Activated CD8-positive, alpha-beta memory T cell treated with anti-CD3 and anti-CD28 coated beads, Interleukin-2, amount 50 U/mL, for 48 hours (primary cell): ENCODE data around the gene SARDH.

Experiments
- DNase-seq: peaks from one replicate; pipeline ENCODE4 v3.0.0-alpha.2; 2020

SARDH gene, protein sequence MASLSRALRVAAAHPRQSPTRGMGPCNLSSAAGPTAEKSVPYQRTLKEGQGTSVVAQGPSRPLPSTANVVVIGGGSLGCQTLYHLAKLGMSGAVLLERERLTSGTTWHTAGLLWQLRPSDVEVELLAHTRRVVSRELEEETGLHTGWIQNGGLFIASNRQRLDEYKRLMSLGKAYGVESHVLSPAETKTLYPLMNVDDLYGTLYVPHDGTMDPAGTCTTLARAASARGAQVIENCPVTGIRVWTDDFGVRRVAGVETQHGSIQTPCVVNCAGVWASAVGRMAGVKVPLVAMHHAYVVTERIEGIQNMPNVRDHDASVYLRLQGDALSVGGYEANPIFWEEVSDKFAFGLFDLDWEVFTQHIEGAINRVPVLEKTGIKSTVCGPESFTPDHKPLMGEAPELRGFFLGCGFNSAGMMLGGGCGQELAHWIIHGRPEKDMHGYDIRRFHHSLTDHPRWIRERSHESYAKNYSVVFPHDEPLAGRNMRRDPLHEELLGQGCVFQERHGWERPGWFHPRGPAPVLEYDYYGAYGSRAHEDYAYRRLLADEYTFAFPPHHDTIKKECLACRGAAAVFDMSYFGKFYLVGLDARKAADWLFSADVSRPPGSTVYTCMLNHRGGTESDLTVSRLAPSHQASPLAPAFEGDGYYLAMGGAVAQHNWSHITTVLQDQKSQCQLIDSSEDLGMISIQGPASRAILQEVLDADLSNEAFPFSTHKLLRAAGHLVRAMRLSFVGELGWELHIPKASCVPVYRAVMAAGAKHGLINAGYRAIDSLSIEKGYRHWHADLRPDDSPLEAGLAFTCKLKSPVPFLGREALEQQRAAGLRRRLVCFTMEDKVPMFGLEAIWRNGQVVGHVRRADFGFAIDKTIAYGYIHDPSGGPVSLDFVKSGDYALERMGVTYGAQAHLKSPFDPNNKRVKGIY

DNA sequence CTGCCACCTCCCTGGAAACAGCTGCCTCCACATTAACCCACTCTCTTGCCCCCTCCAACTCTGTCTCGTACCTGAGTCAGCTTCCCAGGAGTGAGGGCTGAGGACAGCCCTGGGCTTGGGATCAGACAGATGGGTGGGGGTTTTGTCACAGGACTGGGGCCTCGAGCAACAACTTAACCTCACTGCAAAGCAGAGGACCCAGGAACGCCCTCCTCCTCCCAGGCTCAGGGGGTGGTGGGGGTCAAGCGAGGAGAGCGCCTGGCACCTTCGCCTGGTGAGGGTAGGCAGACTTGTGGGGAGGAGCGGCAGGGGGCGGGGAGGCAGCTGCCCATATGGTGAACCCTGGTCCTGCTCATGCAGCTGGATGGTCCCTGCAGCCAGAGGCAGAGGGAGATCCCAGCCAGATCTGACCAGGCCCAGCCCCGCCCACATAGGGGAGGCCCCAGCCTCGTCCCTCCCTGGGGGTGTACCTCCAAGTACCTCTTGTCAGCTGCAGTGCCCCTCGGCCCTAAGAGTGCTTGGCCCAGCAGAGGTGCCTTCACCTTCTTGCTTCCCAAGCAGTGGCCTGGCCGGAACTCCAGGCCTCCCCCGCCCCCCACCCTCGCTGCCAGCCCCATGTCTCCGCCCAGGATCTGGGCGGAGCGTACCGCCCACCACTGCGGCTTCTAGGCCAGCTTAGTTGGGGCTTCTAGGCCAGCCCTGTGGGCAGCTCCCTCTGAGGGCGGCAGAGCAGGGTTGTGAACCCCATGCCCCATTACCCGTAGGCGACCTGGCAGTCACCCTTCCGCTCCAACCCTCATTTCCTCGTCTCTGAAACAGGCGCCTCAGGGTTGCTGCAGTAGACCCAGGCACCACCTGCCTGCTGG lies at the start of gene SARDH:
Gene SARDH (minus strand): TSS at position 579 of the 866 bp plus-strand sequence. CDS start 4,179 bp downstream, outside the sequence.
- peak; percentile 72 for DNase-seq

DNA sequence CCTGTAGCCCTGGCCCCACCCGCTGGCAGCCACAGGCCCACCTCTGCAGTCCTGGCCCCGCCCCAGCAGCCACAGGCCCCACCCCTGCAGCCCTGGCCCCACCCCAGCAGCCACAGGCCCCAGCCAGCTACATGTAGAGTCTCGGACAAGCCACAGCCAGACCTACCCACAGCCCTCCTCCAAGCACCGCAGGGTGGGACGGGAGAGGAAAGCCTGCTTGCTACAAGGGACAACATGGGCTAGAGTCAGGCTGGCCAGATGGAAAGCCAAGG lies 49.5 kb upstream of the SARDH start:
- DNase-seq = no peak

DNA sequence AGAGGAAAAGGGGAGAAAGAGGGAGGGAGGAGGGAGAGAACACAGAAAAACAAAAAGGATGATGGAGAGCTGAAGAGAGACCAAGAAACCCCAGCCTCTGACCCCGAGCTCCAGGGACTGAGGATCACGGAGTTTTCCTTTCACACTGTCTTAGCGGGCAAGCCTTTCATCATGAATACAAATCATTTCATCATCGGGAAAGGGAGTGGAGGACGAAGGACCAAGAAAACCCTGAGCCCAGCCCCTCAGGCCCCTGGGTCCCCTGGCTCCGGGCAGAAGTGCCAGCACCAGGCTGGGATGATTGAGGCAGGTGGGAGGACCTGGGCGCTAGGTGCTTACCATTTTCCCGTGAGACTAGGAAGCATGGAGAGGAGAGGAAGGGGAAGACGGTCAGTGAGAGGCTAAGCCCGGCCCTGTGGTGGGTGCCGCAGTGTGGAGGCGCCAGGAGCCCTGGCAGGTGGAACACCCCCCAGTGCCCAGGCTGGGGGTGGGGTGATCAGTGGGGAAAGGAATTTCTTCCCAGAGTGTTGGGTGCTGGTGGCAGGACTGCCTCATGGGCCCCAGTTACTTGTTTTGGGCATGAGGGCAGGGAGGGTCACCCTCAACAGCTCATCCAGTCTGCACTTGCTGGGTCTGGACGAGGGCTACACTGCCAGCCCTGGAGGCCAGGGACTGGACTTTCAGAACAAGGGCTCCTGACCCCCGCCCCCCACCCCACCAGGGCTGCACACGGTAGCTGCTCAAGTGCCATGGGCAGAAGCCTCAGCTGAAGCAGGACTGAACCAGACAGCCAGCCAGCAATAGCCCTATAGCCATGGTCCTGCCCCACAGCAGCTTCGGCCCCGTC lies 49.0 kb upstream of the SARDH start:
- no peak for DNase-seq

DNA sequence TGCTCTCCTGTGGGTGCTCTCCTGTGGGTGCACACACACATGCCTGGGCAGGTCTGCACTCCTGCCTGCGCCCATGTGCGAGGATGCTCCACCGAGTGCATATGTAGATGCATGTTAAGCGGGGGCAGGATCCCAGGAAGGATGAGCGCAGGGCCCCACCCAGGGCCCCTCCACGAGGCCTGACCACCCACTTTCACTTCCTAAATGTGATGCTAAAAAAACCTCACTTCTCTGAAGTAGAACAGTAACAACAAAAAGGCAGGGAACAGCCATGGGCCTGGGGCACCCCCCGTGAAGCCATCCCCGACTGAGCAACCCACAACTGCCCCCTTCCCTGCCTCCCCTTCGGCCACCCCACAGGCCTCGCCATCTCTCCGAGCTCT lies 48.2 kb upstream of the SARDH start:
- no peak for DNase-seq

DNA sequence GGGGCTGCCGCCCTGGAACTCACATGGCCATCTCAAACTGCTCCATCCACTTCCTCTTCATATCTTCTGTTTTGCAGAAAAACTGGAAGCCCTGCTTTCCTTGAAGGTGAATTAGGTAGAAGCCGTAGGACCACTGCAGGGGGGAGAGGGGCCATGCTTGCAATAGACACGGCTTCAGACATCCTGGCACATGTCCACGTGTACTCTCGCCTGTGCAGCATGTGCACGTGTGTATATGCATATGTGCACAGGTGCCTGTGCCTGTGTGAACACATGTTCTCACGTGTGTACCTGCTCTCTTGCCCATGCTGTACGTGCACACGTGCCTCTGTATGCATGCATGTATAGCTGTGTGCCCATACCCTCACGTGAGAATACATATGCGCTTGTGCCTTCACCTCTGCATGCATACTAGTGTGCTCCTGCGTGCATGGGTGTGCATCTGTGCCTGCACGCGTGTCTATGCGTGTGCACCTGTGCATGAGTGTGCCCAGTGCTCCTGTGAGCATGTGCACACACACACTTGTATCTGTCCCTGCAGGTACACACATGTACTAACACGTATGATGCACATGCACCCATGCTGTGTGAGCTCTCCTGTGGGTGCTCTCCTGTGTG lies 47.7 kb upstream of the SARDH start:
- no peak for DNase-seq

DNA sequence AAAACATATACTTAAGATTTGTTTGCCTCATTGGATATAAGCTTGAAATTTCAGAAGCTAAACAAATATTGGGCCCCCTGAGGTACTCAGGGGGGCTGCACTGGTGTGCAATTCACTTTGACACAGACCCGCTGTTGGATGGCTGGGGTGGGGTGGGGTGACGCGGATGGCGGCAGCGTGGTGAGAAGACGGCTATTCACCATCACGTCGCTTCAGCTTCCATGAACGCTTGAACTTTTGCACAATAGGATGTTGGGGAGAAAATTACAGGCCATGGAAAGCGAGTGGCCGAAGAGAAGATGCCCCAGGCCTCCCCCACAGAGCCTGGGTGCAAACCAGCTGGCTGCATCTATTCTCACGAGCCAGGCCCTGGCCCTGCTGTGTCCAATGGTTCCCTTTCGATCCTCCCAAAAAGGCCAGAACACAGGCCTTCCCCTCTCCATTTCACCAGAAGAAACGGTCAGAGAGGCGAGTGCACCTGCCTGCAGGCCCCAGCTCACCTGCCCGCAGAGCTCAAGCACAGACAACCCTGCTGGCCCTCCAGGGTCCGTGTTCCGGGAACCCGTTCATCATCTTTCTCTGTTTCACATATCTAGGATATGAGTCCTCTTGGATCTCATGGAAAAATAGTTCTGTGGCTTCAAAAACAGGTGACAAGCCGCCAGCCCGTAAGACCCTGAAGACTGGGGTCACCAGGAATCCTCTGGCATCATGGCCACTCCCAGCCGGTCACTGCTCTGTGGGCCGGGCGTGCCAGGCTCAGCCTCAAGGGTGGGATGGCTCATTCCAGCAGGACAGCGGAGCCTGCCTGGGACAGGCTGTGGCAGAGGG lies 46.8 kb upstream of the SARDH start:
- DNase-seq = no peak

DNA sequence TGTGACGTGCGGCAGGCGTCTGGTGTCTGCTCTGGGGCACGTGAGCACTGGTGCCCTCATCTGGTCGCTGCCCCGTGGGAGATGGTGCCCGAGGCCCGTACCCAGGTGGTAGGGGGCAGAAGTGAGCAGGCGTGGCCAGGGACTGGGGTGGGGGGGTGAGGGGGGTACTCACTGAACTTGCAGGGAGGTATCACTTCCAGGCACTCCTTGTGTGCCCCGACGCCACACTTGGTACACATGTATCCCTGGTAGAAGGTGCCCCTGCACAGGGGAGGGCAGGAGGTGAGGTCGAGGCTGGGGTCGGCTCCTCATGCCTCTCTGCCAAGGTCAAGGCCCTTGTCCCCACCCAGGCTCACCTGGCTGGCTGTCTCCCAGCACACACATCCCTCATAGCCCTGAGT lies 45.2 kb upstream of the SARDH start:
- no peak for DNase-seq

DNA sequence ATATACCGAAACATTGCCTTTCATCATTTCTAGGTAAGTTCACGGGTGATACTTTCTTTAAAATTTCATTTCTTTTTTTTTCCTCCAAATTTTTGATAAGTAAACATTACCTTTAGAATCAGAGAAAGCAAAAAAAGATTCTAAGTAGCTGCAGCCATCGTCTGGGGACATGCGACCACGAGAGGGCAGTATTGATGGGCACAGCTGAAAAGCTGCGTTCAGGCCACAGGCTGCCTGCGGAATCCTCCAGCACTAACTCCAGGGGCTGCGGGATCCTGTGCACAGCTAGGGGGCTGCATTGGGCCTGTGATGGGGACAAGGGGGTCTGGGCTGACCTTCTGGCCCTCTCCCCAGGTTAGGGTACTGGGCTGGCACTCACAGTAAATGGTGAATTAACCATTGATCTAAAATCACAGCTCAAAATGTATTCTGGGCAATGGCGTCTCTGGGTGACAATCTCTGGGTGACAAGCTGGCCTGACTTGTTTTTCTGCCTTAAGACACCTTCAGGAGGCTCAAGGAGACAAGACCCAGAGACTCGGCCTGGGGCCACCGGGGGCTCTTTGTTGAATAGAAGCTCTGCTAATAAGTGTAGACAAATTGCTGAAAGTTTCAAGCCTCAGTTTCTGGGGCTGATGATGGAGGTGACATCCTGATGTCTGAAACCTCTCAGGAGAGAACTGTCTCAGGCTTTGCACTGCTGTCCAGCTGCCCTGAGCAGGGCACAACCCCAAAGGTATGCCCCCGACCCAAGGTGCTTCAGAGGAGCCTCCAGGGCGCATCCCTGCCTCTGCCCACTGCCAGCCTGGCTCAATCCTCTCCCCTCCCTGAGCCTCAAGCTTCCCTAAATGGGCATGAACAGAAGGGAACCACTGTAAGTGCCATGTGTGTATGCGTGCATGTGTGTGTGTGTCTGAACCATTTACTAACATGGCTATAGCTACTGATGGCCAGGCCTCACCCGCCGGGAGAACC lies 44.3 kb upstream of the SARDH start:
- peak; percentile 82 for DNase-seq

DNA sequence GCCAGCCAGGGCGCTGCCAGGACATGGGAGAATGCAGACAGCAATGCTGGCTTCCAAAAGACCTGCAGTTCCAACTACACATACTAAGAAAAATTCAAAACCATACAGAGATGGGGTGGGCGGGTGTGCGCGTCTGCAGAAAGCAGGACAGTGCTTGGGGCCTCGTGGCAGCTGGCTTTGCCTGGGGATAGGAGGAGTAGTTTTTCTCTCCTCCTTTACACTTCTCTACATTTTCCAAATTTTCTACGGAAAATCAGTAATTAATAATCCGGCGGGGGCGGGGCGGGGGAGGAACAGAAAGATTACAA lies 43.6 kb upstream of the SARDH start:
- no peak for DNase-seq

DNA sequence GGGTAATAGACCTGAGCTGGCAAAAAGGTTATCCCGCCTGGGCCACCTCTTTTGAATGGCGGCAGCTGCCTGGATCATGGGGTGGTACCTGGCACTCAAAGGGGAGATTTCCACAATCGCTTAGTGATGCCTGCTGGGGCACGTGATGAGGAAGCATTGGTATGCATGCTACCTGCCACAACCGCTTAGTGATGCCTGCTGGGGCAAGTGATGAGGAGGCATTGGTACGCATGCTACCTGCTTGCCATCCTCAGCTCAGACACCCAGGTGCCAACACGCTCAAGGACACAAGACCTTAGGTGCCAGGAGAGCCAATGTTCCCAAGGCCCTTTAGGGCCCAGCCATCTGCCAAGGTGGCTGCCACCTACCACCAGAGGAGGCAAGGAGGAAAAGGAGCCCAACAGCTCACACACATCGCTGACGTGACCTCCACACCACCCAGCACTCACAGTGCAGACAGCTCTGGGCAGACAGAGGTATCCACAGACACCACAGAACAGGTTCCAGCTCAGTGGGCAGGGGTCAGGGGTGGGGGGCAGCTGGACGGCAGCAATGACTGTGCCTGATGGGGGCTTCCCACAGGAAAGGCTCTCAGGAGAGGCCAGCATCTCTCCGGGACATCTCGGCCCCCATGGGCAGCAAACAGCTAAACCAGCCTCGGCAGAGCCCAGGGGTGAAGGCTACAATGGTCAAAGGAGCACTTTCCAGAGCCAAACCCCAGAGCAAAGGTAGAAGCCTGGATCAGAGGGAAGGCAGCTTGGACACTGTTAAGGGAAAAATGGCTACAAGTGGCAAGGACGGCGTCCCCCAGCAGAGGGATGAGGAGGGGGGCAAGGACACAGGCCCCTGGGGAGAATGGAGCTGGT lies 43.0 kb upstream of the SARDH start:
- no peak for DNase-seq

DNA sequence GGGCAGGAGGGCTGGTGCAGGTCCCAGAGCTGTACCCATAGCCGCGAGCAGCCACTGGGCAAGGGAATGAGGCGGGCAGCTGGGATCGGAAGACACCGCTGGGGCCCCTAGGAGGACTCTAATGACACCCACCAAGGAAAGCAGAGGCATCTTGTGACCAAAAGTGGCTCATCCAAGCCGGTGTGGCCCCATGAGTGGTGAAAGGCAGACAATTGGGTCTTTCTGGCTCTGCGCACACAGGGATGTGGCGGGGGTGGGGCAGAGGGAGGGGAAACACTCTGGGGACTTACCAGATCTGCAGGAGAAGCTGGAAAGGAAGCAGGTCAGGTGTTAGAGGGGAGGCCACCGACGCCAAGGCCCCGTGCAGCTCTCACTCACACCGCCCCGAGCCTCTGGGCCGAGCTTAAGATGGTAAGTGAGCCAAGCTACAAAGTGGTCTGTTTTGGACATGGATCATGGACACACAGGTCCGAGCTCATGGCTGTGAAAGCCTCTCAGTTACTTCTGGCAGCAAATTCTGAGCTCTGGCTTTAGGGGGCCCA lies 42.3 kb upstream of the SARDH start:
- no peak for DNase-seq

DNA sequence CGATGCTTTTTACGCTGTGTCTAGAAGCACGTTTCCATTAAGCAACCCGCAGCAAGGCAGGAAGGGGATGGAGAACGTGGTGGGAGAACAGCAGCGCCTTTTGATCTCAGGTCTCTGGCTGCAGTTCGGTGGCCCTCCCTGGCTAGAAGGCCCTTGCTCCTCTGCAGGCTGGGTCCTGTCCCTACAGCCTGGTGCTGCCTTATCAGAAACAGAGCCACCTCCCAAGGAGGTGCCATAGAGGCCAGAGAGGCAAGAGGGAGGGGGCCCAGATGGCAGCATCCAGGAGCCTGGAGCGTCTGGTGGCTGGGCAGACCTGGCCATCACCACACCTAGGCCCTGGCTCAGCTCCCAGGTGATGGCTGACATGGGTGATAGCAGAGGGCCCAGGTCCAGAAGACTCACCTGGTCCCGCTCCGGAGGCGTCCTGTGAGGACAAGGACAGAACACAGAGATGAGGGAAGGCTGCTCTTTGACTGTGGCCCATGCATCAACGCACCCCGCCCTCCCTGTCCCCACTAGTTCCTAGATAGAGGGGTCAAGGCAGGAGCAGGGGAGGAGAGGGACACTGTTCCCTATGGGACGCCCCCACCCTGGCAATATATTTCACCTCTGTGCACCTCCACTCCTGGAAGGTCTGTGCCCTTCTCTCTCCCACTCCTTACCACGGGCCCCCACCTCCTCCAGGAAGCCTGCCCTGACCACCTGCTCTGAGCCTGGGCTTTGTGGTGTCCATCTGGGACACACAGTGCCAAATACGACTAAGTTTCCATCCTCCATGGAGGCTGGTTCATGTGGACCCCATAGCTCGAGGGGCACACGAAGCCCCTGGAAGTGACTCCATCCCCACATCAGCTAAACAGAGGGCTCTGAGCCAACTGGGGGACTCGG lies 41.6 kb upstream of the SARDH start:
- DNase-seq = no peak

DNA sequence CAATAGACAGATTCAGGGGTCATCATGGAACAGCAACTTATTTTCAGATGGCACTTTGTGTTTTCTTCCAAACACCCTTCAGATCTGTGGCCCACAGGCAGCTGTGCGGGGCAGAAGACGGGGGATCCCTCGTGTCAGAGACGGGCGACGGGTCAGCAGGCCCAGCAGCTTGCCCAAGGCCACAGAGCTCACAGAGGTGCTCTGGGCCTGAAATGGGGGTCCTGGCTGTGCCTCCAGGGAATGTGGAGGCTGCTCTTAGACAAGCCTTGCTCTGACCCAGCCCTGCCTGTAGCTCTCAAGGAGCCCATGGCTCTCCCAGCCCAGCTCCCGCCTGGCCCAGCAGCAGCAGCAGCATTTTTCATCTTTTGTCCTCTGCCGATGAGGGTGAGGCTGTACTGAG lies 40.9 kb upstream of the SARDH start:
- DNase-seq = no peak

DNA sequence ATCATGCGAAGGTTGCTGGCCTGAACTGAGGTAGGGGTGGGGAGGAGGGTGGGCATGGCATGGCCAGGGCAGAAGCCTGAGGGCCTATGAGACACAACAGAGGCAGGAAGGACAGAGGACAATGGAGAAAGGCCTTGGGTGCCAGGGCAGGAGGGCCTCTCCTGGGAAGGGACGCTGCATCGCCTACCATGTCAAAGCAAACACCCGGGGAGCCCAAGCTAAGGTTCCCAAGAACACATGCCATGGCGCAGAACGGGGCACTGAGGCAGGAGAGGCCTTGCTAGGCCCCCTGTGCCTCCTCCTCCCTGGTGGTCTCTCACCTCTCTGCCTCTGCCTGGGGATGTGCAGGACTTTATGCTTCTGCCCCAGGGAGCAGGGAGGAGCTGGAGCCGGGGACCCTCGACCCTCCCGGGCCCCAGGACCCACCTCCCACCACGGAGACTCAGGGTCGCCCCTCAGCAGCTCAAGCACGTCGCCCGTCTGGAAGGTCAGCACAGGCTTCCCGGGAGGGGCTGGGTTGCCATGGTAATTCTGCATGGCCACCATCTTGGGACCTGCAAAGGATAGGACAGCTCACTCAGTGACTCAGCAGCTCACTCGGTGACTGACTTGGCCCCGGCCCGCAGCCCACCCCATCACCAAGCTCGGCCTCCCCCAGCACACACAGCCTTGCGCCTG lies 40.3 kb upstream of the SARDH start:
- no peak for DNase-seq

DNA sequence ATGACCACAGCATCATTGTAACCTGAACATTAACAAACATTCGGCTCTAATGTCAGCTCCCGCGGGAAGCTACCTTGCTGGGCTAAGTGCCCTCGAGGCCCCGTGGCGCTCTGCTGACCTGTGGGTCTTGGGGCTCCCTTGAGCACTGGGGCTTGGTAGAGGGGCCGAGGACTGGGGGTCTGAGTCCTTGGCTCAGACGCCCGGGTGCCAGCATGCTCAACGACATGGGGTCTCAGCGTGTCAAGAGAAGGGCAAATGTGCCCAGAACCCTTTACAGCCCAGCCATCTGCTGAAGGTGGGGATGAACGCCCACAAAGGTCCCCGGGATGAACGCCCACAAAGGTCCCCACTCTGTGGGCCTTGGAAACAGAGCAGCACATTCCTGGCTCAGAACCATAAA lies 39.7 kb upstream of the SARDH start:
- DNase-seq = no peak

DNA sequence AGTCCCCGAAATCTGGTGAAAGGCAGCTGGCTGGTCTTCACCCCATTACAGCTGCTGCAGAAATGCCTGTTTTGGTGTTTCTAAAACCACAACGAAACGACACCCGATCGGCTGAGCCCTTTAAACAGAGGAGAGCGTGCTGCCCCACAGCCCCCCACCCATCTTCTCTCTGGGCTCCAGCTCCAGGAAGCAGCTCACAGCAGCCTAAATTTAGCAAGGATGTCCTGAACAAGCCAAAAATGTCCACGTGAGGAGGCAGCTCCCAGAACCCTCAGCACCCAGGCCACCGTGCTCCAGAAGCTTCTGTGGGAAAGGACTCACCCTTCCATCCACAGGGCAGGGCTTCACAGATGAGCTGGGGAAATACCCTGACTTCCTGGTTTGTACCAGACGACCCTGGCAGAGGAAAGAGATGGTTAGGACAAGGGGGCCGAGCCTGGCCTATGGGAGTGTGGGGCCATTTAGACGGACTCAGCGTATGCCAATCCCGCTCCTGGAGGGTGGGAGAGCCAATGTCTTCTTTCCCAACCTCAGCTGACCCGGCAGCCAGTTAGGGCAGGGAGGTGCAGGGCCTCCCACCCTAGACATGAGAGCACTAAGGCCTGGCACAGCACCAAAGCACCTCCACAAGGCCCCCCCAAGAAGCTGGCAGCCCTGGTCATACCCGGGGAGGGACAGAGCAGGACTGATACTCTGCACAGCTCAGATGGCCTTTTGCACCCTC lies 39.1 kb upstream of the SARDH start:
- DNase-seq = no peak
